DMS 273 (cell line): ENCODE data around the gene PDLIM4.
A peak's percentile ranks its signal among the peaks of the same experiment; 100 is the strongest.

Experiments
- DNase-seq: peaks from one replicate; lab custom pipeline; 2025; ENCODE audit not compliant: unreplicated experiment; lab: John Stamatoyannopoulos, UW

PDLIM4 gene

DNA sequence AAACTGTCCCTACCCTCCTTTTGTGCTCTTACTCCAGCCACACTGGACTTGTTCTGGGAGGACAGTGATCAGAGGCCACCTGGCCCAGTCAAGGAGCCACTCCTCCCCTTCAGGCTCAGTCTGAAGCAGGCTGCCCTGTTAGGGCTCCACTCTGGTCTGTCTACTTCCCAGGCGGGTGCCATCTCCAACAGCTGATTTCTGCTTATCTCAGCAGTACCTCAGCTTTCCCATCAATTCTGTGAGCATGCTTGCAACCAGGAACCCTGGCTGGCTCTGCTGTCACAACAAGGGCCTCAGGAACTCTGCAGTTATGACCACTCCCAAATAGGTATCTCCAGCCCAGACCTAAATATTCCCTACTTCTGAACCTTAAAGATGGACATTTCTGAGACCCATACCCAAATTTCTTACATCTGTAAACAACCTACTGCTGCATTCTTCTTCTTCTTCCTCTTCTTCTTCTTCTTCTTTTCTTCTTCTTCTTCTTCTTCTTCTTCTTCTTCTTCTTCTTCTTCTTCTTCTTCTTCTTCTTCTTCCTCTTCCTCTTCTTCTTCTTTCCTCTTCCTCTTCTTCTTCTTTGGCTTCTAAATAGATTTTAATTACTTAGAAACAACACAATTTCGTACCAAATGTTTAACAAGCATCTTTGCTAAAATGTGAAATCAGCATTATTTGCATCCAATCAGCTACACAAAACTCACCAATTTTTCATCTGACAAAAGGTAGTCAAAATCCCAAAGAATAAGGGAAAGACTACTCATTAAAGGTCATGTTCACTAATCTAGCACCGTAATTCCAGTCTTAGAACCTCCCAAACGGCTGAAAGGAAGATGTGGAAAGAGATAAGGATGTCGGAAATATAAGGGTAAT lies 23.1 kb downstream of the PDLIM4 start:
- DNase-seq, result no peak

DNA sequence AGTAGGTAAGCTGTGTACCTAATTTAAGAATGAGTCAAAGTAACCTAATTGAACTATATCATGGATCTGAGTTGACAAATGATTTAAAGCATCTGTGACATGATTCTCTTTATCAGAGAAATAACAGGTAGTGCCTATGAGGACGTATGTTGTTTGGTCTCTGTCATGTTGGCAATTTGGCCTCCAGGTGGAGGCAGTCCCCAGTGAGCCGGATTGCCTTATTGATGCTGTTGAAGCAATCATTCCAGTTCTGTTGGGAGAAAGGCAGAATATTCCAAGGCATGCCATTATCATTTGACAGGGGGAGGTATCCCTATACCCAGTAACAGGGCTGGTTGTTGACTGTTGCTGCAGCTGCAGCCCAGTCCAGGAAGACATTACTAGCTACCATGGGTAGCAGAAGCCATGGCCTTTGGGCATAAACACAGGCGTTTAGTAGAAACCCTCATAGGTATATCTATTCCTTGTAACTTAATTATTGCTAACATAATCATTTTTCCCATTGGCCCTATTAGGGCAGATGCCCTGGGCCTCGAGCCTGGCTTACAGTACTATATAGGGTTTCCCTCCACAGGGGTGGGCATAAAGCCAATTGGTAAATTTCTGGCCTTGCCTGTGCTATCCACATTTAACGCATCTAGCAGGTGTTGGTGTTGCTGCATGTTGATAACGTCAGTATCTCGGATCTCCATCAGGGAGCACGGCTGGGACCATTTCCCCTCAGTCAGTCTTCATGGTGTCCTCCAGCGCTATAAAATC lies 24.5 kb downstream of the PDLIM4 start:
- no peak for DNase-seq

GRCh38 chr5:132283423-132284043 lies 26.0 kb downstream of the PDLIM4 start:
- DNase-seq, result peak; percentile 90

GRCh38 chr5:132289097-132289496 lies 31.6 kb downstream of the PDLIM4 start:
- DNase-seq, result no peak

GRCh38 chr5:132291026-132291425 lies 33.5 kb downstream of the PDLIM4 start:
- DNase-seq, result no peak

- peak; percentile 98 for DNase-seq
These were observed 35.8 kb downstream of the PDLIM4 start for GRCh38 chr5:132293066-132293991.

DNA sequence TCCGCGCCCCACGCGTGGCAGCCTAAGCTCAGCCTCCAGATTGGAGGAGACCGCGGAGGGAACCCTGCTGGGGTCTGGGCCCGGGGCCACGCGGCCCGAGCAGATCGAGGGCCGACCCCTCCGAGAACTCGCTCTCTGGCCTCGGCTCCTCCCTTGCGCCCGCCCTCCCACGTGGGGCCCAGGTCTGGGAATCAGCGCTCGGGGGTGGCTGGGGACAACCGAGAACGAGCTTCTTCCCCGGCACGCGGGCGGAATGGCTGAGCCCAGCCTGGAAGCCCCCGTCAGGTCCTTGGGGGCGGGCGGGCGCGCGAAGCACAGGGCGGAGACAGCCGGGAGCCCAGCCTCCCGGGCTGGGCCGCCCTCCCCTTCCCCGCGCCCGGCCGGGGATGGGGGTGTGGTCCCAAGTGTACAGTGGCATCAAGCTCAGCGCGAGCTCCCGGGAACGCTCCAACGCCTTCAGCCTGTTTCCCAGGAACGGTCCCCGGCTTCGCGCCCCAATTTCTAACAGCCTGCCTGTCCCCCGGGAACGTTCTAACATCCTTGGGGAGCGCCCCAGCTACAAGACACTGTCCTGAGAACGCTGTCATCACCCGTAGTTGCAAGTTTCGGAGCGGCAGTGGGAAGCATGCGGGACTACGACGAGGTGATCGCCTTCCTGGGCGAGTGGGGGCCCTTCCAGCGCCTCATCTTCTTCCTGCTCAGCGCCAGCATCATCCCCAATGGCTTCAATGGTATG lies 36.7 kb downstream of the PDLIM4 start, which contains the start of gene SLC22A4:
Gene SLC22A4, plus strand, starts transcription at position 403 of the 736 bp plus-strand sequence. Its CDS starts 223 bp downstream, at position 626.
- DNase-seq, result peak; percentile 98

DNA sequence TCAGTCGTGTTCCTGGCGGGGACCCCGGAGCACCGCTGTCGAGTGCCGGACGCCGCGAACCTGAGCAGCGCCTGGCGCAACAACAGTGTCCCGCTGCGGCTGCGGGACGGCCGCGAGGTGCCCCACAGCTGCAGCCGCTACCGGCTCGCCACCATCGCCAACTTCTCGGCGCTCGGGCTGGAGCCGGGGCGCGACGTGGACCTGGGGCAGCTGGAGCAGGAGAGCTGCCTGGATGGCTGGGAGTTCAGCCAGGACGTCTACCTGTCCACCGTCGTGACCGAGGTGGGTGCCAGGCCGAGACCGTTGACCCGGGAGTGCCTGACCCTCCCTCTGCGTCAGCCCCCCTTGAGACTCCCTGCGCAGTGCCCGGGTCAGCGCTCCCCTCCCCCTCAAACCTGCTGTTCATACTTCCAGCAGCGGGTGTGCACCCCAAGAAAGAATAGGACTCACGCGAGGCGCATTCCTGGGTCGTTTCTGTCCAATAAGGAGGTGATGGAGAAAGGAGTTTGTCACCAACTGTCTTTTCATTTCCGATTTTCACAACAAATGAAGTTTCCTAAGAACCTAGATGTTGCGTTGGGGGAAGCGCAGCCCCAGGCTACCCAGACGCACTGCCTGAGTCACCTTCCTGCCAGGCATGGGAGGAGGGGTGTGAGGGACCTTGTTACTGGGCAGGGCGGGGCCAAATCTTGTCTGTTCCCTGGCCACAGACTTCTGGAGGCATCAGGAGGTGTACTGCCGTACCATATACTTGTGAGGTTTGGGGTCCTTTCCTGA lies 37.4 kb downstream of the PDLIM4 start:
- DNase-seq, result peak; percentile 59

DNA sequence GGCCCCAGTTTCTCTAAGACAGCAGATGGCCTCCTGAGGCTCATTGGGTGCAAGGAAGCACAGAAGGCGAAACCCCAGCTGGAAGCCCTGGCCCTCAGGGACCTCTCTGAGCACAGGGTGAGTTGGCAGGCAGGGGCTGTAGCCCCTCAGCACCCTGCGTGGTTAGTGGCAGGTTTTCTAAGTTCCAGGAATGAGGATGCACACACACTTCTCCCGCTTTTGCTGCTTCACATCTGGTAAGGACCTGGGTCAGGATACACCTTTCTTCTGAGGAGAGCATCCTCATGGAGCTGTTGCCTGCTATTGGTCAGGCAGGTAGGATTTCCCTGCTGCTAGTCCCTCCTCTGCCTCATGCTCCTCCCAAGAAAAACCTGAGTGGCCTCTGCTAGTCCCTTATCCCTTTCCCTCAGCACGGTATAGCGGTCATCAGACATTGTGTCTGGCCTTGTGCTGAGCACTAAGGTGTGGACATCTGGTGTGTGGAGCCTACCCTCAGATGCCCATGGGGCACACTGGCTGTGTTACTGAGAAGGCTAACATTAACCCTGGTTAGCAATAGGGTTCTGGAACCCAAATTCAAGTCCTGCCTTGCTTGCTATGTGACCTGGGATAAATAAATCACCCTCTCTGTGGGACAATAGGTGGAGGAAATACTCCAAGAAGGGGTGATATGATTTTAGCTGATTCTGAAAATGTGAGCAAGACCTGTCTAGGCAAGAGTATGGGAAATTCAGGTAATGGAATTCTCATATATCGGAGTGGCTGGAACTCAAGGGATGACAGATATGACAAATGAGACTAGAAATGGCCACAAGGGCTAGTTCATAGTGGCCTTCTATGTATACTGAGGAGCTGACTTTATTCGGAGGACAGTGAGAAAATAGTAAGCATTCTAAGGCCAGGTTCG lies 38.3 kb downstream of the PDLIM4 start:
- no peak for DNase-seq

DNA sequence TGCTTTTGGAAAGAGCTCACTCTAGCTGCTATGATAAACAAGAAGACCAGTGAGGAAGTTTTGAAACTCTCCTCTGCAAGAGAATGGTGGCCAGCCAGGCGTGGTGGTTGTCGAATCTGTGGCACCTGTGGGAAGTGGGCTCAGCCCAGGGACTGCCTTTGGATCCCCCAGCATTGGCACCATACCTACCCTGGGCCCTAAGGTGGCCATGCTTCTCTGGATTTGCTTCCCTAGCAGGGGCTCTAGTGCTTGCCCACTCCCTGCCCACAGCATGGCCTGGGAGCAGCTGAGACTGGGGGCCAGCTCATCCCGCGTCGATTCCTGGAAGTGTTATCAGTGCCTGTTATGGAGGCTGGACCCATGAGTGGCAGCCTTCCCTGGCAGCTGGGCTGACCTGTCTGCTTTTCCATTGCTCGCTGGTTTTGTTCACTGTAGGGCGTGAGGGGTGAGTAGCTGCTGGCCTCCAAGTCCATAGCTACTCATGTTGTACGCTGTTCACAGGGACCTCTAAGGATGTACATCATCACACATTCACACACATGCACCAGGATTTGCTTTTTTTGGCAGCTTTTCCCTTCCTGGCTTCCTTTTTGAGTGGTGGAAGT lies 39.0 kb downstream of the PDLIM4 start:
- no peak for DNase-seq

DNA sequence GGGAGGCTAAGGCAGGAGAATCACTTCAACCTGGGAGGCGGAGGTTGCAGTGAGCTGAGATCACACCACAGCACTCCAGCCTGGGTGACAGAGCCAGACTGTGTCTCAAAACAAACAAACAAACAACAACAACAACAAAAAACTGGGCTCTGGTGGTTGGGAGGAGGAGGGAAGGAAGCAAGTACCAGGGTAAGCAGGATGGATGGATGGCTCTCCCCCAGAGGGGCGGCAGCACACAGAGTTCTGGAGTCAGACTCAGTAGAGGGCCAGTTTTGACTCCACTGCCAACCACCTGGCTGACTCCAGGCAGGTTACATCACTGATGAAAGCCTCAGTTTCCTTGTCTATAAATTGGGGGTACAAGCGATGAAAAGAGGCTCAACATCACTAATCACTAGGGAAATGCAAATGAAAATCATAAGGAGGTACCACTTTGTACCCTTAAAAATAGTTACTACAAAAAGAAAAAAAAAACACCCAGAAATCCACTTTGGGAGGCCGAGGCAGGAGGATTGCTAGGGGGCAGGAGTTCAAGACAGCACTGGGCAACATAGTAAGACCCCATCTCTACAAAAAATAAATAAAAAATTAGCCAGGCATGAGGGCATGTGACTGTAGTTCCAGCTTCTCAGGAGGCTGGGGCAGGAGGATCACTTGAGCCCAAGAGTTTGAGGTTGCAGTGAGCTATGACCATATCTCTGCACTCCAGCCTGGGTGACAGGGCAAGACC lies 39.9 kb downstream of the PDLIM4 start:
- no peak for DNase-seq

- no peak for DNase-seq
These were observed 41.1 kb downstream of the PDLIM4 start for GRCh38 chr5:132298298-132299212.

- no peak for DNase-seq
These were observed 42.4 kb downstream of the PDLIM4 start for GRCh38 chr5:132299917-132300316.

DNA sequence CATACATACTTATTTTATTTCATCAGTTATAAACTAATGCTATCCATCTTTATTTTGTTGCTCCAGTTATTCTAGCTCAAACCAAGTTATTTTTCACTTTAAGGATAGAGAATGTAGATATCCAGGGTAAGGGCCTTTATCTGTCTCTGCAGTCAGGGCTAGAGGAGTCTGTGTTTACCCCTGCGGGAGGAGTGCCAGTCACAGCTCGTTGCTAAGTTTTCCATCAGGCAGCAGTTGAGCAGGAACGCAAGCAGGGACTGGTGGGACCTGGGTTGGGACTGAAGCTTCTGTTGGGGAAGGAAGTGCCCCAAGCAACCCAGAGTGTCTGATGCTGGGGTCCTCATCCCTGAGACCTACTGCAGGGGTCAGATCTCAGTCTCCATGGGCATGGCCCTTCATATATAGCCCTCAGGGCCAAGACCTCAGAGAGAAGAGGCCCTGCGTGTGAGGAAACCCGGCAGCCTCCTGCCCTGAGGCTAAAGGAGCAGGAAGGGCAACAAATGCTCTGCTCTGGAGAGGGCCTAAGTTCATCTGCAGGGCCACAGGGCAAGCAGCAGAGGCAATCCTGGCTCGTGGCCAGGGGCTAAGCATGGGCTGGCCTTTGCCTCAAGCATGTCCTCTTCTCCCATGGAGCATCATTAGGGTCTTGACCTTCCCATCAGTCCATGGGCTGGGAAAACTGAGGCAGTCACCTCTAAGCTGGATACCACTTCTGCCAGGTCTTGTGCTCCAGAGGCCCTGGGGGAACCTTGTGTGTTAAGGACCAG lies 43.3 kb downstream of the PDLIM4 start:
- no peak for DNase-seq
